Thymus (tissue), 11 donors: ENCODE data around the gene DACT2. TPM values are rescaled to one million over a fixed set of nuclear protein-coding genes. Genes with fewer than 3 reads are reported as not detected.

Source experiments
- DNase-seq, 9 donors: peaks; one replicate each; pipeline ENCODE4 v3.0.0-alpha.2; 2013; ENCODE audit warnings: low spot score in 9 of 9, low read depth in 6 of 9, missing footprints in 1 of 9
- H3K27ac ChIP-seq, 2 donors: one replicate each; pipeline ENCODE4 v1.5.1; 2013; ENCODE audit warnings: control low read depth in 1 of 2, low read depth in 1 of 2, low read length in 1 of 2, mild to moderate bottlenecking in 1 of 2, moderate library complexity in 1 of 2
- H3K27me3 ChIP-seq, 2 donors: one replicate each; pipeline ENCODE4 v1.5.1; 2013; ENCODE audit warnings: low read length in 1 of 2; ENCODE audit not compliant: control insufficient read depth in 2 of 2, insufficient read depth in 1 of 2
- H3K36me3 ChIP-seq, 2 donors: one replicate each; pipeline ENCODE4 v1.5.1; 2013; ENCODE audit warnings: low read length in 1 of 2, mild to moderate bottlenecking in 1 of 2, moderate library complexity in 1 of 2; ENCODE audit not compliant: control insufficient read depth in 2 of 2, insufficient read depth in 2 of 2
- H3K4me1 ChIP-seq, 2 donors: one replicate each; pipeline ENCODE4 v1.5.1; 2013; ENCODE audit warnings: low read length in 2 of 2; ENCODE audit not compliant: control insufficient read depth in 2 of 2, insufficient read depth in 2 of 2
- H3K4me3 ChIP-seq, 2 donors: one replicate each; pipeline ENCODE4 v1.5.1; 2013; ENCODE audit warnings: low read length in 2 of 2, control low read depth in 1 of 2, mild to moderate bottlenecking in 1 of 2
- H3K9me3 ChIP-seq, 2 donors: one replicate each; pipeline ENCODE4 v1.5.1; 2013; ENCODE audit warnings: low read length in 1 of 2, mild to moderate bottlenecking in 1 of 2; ENCODE audit not compliant: control insufficient read depth in 2 of 2, insufficient read depth in 1 of 2
- WGBS: extraction: QIAGEN DNeasy Blood & Tissue Kit; methylation state at CpG from one replicate; pipeline ENCODE4 v1.1.7; 2013; 5-methylcytosine and 5-hydroxymethylcytosine counted together
- polyA plus RNA-seq: library from polyadenylated mRNA; stranded (reverse); fragments of 200-250 nt; gene quantifications from one replicate; pipeline ENCODE4 v1.2.3, GENCODE V29; 2013
- total RNA-seq: library from RNA; stranded (reverse); fragments of 120-200 nt; gene quantifications from one replicate; pipeline ENCODE4 v1.2.4, GENCODE V29; 2013
- donor health status: healthy.

The DACT2 gene
- total and polyA plus RNA-seq, 2 donors: 2.5 to 4.2 TPM

GRCh38 chr6:168276576-168277273, 42.9 kb downstream of the DACT2 start:
- H3K9me3 ChIP-seq: no peaks in the 10 kb centered on the region
- WGBS: 93% methylated on average over 32 of the region's 32 CpGs
- H3K27ac ChIP-seq: no peak overlapping the region
- DNase-seq: no peak
- H3K4me1 ChIP-seq: peaks cover 0 to 9% of the 10 kb centered on the region in 2 donors
- no peak overlapping the region for H3K4me3 ChIP-seq
- H3K36me3 ChIP-seq: no peaks in the 10 kb centered on the region
- H3K27me3 ChIP-seq: peaks cover 4 to 24% of the 10 kb centered on the region in 2 donors

GRCh38 chr6:168275168-168275567, 44.4 kb downstream of the DACT2 start:
- 53% methylated on average over 12 of the region's 12 CpGs for WGBS
- no peak overlapping the region for H3K4me3 ChIP-seq
- peaks cover 4 to 24% of the 10 kb centered on the region in 2 donors for H3K27me3 ChIP-seq

DNA sequence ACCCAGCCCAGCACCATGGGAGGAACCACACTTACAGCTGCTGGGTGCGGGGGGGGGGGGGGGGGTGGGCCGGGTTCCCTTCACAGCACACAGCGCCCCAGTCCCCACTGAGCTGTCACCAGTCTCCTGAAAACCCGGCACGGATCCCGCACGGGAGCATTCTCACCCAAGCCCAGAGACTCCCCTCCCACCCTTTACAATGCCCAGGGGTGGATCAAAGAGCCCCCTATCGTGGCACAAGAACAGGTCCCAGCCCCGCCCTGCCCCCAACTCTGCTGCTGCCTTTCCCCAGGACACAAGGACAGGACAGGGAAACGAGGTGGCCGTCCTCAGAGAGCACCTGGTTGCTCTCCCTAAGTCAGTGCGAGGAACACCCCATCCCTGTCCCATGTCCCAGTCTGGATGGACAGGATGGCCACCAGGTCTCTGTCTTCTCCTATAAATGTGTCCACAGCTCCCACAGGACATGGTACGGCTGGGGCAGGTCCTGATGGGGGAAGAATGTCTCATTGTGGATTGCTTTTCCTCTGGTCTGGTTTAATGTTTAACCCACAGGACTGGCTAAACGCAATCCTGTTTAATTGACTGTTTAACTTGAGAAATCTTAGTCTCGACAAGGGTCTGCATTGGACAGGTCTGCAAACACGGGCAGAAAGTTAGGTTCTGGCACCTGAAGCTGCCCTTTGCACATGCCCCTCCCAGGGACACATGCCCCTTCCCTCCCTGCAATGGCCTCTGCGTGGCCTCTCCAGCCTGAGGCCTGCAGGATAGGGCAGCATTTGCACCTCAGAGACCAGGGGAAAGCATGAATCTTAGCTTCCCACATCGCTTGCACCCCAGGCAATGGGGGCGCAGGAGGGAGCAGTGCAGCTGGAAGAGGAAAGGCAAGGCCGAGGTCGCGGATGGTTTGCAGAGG, 45.3 kb downstream of the DACT2 start:
- Histone ChIP-seq H3K4me3 (no peak overlapping the region), H3K27me3 (peaks cover 4 to 24% of the 10 kb centered on the region in 2 donors), H3K36me3 (no peaks in the 10 kb centered on the region), H3K27ac (no peak overlapping the region), H3K4me1 (peaks cover 0 to 9% of the 10 kb centered on the region in 2 donors), H3K9me3 (no peaks in the 10 kb centered on the region)
- no peak for DNase-seq
- 60% methylated on average over 21 of the region's 22 CpGs for WGBS

More at GRCh38 chr6:168275168-168275567, 44.4 kb downstream of the DACT2 start:
- no peaks in the 10 kb centered on the region for H3K9me3 ChIP-seq
- H3K36me3 ChIP-seq: no peaks in the 10 kb centered on the region
- DNase-seq: no peak
- no peak overlapping the region for H3K27ac ChIP-seq
- H3K4me1 ChIP-seq: peaks cover 0 to 9% of the 10 kb centered on the region in 2 donors

DNA sequence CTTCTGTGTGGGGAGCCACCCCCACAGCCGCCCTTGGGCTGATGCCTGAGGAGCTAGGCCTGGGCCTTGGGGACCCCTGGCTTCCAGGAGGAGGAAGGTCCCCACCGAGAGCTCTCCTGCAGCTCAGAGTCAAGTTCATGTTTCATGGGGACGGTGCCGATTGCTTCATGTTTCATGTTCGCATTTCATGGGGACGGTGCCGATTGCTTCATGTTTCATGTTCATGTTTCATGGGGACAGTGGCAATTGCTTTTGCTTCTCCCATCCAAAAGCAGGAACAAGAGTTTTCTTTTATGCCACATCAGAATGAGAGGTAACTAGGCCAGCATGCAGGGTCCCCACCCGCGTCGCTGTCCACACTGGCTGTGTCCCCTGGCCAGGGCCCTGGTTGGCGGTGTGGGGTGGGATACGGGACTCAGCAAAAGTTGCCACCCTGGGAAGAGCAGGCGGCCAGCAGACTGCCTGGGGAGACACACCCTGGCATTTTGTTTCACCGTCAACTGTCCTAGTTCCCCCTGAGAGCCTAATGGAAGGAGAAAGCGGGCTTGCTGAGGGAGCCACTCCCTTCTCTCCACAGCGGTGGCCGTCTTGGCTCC, 46.0 kb downstream of the DACT2 start:
- no peak for DNase-seq
- WGBS: 62% methylated on average over 17 of the region's 17 CpGs
- peaks cover 4 to 24% of the 10 kb centered on the region in 2 donors for H3K27me3 ChIP-seq
- H3K4me1 ChIP-seq: peaks cover 0 to 9% of the 10 kb centered on the region in 2 donors
- H3K4me3 ChIP-seq: no peak overlapping the region
- H3K27ac ChIP-seq: peak overlapping the region; percentile 46 to 71
- no peaks in the 10 kb centered on the region for H3K36me3 ChIP-seq
- H3K9me3 ChIP-seq: no peaks in the 10 kb centered on the region

DNA sequence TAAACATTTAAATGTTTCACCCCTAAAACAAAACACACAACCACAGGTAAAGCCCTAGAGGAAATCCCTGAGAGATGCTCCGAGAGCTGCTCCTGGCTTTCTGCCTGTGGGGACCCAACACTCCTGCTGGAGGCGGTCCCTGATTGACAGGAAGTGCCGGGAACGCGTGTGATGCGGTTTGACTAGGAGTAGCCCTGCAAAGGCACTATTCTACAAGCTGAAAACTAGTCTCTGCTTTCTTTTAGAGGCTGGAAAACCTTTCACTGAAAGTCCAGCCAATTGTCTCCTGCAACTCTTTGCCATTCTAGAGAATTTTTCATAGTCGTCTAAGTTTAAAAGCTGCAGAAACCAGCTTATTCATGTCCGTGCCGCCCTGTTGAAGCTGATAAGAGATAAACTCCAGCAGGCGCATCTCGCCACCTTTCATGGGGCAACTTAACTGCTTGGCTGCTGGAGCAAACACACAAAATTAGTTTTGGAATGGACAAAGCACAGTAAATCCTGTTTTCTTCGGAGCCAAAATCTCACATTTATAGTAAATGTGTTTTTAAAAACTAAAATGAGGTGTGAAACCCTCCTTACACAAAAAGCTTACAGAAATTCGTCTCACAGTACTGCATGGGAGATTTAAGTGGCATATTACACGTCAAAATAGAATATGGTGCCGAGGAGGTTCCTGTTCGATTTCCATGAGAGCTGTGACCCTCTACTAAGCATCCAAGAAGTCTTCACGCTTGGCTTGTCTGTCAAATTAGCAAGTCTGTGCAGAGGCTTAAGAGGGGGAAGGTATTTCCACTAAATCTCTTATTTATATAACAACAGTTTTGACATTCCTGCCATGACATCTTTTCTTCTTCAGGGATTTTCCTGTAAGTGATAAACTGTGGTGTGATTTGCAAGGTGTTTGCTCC, 46.9 kb downstream of the DACT2 start:
- DNase-seq: no peak
- Histone ChIP-seq H3K9me3 (no peaks in the 10 kb centered on the region), H3K4me3 (no peak overlapping the region), H3K27me3 (peaks cover 4 to 24% of the 10 kb centered on the region in 2 donors), H3K27ac (peak overlapping the region; percentile 5 to 64), H3K36me3 (no peaks in the 10 kb centered on the region), H3K4me1 (peaks cover 0 to 9% of the 10 kb centered on the region in 2 donors)
- 35% methylated on average over 17 of the region's 17 CpGs for WGBS

GRCh38 chr6:168270274-168271172, 49.1 kb downstream of the DACT2 start:
- no peak for DNase-seq
- Histone ChIP-seq H3K27ac (no peak overlapping the region), H3K4me3 (no peak overlapping the region), H3K36me3 (no peaks in the 10 kb centered on the region), H3K4me1 (peaks cover 0 to 9% of the 10 kb centered on the region in 2 donors), H3K9me3 (no peaks in the 10 kb centered on the region), H3K27me3 (peaks cover 4 to 24% of the 10 kb centered on the region in 2 donors)
- 95% methylated on average over 19 of the region's 19 CpGs for WGBS

DNA sequence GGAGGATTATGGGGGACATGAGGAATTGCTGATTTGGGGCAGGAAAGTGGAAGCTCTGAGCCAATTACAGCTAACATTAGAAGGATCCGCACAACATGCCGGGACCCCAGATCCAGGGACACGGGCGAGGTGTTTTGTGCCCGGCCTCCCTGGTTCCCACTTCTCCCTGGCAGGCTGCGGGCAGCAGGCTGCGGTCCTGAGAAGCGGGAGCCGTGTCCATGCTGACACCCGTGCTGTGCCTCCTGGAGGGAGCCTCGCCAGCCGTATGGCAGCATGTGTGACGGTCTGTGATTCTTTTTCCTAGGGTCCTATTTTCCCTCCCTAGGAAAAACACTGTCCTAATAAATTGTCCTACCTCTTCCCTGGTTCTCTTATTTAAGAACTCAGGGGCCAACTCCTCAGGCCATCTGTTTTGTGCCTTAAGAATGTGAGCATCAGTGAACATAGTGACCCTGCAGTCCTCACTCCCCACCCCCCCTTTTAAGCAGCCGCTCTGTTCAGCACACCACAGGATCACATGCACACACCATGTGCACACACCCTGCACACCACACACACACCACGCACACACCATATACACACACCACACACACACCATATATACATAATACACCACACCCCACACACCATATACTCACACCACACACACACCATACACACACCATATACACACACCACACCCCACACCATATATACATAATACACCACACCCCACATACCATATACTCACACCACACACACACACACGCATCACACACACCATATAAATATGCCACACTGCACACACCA, 49.9 kb downstream of the DACT2 start:
- Histone ChIP-seq H3K4me3 (no peak overlapping the region), H3K27ac (no peak overlapping the region), H3K4me1 (peaks cover 0 to 8% of the 10 kb centered on the region in 2 donors), H3K9me3 (no peaks in the 10 kb centered on the region), H3K27me3 (peaks cover 4 to 24% of the 10 kb centered on the region in 2 donors), H3K36me3 (no peaks in the 10 kb centered on the region)
- WGBS: 96% methylated on average over 16 of the region's 16 CpGs
- no peak for DNase-seq
